GM06990 (cell line): ENCODE results near the gene MRPS5.

ENCODE experiments used
- DNase-seq: peaks from one replicate; pipeline ENCODE4 v3.0.0-alpha.2; 2011; ENCODE audit not compliant: insufficient read length; ENCODE audit errors: extremely low read depth
- H3K27me3 ChIP-seq: replicated peaks from 2 replicates; pipeline ENCODE4 v1.6.0; 2011; ENCODE audit warnings: low read length; ENCODE audit not compliant: control insufficient read depth, insufficient read depth
- H3K36me3 ChIP-seq: 2 replicates; pipeline ENCODE4 v1.5.1; 2011; ENCODE audit warnings: low read length; ENCODE audit not compliant: control insufficient read depth, insufficient read depth
- H3K4me3 ChIP-seq: replicated peaks from 2 replicates; pipeline ENCODE4 v1.5.1; 2011; ENCODE audit warnings: low read depth, mild to moderate bottlenecking, control low read depth, low read length
- CTCF ChIP-seq: IDR thresholded peaks from 2 replicates; pipeline ENCODE4 v1.5.1; 2011; ENCODE audit warnings: low read length, control low read depth, mild to moderate bottlenecking, inconsistent platforms; ENCODE audit not compliant: insufficient read depth, poor library complexity, severe bottlenecking

MRPS5 gene

GRCh38 chr2:95057535-95058370, 63.9 kb downstream of the MRPS5 start:
- DNase-seq = no peak
- Histone ChIP-seq H3K4me3 (no peak overlapping the region), H3K36me3 (no peaks in the 10 kb centered on the region), H3K27me3 (no peaks in the 10 kb centered on the region)
- no peak for TF ChIP-seq CTCF

DNA sequence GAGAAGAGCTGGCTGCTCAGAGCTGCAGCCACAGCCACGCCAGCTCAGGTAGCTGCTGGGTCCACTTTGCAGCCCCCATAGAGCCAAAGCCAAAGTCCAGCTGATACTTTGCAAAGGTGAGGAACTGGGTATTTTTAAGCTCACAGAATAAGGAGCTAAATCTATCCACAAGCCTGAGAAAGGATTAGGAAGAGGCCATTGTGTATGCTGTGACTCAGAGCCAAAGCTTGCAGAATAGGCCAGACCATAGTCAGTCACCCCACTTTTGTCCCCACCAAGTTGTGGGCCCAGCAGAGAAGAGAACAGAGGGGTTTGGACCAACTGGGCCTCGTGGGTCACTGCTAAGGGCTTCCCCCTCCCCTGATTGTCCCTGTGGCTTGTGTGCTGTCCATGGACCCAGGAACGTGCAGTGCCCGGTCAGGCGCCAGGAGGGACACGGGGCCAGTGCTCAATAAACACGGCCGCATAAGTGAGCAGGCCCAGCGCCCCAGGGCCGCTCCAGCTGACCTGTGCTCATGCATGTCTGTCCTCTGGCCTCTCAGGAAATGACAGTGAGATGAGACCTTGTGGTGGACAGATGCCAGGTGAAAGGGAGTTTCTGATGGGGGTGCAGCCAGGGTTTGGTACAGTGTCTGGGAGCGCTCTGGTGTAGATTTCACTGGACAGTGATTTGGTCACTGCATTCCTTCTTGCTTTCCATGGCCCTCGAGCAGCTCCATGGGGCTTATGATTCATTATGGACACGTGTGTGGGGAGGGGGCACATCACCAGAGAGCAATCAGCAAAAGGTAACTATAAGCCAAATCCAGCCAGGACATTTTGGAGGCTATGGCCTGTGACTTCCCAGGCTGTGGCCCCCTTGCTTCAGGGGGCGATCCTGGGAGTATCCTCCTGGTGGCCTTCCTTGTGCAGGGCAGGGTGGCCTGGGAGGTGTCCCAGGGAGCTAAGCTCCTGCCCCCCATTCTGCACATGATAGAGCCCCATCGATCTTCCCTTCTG, 64.8 kb downstream of the MRPS5 start:
- no peak for DNase-seq

GRCh38 chr2:95056044-95056443, 65.6 kb downstream of the MRPS5 start:
- Histone ChIP-seq H3K27me3 (no peaks in the 10 kb centered on the region), H3K4me3 (no peak overlapping the region), H3K36me3 (no peaks in the 10 kb centered on the region)
- no peak for DNase-seq
- no peak for TF ChIP-seq CTCF

More for the DNA sequence above, 64.8 kb downstream of the MRPS5 start:
- no peak for TF ChIP-seq CTCF
- Histone ChIP-seq H3K4me3 (no peak overlapping the region), H3K36me3 (no peaks in the 10 kb centered on the region), H3K27me3 (no peaks in the 10 kb centered on the region)

DNA sequence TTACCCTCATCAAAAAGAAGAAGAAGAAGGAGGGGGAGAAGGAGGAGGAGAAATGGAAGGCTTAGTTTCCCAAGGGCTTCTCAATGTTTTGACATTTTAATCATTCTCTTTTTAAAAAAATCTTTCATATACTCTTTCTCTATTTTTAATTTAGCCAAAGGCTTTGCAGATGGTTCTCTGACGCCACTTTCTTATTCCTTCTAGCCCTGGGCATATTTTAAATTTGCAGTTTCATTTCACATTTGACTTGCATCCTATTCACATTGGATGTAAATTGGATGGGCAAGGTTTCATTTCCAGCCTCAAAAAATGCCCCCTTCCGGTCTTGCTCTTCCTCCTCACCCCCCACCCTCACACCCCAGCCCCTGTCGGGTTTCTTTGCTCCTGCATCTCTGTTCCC, 66.3 kb downstream of the MRPS5 start:
- Histone ChIP-seq H3K36me3 (no peaks in the 10 kb centered on the region), H3K4me3 (no peak overlapping the region), H3K27me3 (no peaks in the 10 kb centered on the region)
- no peak for TF ChIP-seq CTCF
- no peak for DNase-seq

- Histone ChIP-seq H3K4me3 (no peak overlapping the region), H3K27me3 (no peaks in the 10 kb centered on the region), H3K36me3 (no peaks in the 10 kb centered on the region)
- DNase-seq = no peak
- TF ChIP-seq CTCF = no peak
Measured at GRCh38 chr2:95054016-95054415, 67.6 kb downstream of the MRPS5 start.
